ENCODE measurements around the gene ZBTB7C.

DNA sequence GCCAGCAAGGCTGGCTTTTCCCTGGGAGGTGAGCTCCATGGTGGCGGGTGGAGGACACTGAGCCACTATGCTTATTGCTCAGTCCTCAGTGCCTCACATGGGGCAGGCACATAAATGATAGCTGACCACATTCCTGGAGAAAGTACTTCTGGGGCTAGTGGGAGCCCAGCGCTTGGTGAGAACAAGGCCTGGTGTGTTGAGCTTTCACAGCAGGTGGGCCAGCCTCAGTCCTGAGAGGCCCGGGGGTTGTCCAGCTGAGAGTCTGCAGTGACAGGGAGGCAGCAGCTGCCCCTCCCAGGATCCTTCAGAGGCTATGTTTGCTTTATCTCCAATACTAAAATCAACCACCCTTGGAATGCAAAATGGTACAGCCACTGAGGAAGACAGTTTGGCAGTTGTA, 217.7 kb downstream of the ZBTB7C start:
- TF ChIP-seq, protein P1, sequence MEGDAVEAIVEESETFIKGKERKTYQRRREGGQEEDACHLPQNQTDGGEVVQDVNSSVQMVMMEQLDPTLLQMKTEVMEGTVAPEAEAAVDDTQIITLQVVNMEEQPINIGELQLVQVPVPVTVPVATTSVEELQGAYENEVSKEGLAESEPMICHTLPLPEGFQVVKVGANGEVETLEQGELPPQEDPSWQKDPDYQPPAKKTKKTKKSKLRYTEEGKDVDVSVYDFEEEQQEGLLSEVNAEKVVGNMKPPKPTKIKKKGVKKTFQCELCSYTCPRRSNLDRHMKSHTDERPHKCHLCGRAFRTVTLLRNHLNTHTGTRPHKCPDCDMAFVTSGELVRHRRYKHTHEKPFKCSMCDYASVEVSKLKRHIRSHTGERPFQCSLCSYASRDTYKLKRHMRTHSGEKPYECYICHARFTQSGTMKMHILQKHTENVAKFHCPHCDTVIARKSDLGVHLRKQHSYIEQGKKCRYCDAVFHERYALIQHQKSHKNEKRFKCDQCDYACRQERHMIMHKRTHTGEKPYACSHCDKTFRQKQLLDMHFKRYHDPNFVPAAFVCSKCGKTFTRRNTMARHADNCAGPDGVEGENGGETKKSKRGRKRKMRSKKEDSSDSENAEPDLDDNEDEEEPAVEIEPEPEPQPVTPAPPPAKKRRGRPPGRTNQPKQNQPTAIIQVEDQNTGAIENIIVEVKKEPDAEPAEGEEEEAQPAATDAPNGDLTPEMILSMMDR (IDR thresholded peaks at IDR 0.05), result no peak
- TF ChIP-seq POLR2AphosphoS5 (IDR thresholded peaks at IDR 0.05) (no peak), POLR2A (IDR thresholded peaks at IDR 0.05) (no peak)
